ENCODE measurements around the gene LINC00237.

The LINC00237 gene

DNA sequence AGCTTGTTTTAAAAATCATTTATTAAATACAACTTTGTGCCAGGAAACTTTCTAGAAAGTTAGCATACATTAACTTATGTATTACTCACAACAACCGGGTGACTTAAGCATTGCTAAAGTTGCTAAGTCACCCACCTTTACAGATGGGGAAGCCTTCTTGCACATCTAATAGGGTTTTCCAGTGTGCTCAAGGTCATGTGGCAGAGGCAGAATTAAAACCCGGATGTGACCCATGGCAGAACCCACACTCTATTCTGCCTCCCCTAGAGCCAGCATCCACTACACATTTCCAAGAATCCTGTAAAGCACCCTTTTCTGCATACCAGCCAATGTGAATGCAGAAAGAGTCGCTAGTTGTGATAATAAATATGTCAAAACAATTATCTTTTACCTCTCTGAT lies 13.4 kb downstream of the LINC00237 start:
- DNase-seq = no peak

DNA sequence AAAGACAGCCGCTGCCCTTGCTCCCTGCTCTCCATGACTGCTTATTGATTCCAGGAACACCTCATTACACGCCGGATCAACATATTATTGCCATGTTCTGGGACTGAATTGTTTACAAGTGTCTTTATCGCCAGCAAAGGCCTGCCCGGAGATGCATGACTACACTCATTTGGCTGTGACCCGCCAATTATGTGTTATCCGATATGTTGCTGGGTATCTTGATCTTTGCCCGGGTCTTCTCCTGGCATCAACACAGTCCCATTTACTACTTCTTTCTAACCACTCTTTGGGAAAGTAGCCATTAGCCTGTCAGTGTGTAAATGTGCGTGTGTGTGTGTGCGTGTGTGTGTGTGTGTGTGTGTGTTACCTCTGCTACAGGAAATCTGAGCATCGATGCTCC lies 15.4 kb downstream of the LINC00237 start:
- DNase-seq = no peak

DNA sequence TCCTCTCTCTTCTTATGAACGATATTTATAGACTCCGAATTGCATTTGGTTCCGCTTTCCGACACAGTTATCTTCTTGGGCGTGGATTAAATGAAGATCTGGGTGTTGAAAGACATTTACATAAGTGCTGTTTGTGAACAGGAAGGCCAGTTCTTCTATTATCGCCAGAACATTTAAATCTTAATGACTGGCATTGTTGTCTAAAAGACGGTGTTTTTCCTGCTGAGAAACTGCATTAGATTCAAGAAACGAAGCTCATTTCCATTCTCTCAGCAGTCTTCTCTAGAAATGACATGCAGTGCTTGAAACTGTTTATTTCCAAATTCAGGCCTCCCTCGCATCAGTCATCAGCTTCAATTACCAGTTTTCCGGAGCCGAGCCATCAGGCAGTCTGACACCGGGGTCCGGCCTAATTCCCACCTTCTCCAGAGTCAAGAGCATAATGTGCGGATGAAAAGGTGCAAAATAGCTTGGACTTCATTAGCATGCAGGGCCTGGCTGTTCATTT lies 16.0 kb downstream of the LINC00237 start:
- DNase-seq = no peak

DNA sequence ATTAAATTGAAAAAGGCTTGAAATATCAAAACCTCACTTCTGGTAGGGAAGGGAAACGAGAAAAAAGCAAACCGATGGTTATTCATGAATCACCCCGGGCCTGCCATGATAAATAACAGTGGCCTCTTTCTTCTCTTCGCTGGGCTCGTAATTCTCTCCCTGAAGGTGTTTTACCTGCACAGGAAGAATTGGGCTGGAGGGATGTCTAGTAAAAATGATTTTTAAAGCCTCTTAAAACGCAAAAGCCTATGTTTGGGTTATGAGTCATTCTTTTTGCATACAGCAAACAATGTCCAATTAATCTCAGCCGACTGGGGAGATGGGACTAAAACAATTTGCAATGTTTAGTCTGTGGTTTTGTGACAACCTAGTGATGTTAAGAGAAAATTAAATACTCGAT lies 16.8 kb downstream of the LINC00237 start:
- no peak for DNase-seq

DNA sequence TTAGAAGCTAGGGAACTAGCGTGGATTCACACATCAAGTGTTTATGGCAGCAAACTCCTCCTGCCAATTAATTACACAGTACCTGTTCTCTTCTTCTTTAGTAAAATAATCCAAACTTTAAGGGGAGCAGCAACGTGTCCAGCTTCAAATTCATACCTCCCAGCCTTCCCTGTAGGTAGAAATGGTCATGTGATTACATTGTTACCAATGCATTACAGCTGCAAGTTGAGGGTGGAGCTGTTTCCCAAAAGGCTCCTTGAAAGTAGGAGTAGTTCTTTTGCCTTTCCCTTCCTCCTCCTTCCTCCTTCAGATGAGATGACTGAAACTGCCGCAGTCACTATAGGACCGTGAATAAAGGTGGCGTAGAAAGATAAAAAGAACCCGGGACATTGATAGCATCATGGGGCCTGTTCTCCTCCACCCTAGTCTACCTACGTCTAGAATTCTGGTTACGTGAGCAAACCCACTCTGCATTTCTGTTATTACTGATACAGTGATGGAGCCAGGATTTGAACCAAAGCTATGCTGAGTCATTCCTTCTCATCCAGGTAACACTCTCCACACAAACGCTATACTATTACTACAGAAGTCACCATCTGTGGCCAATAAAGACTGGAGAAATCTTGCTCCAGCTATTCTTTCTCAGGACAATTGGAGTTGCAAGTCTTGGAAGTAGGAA lies 18.2 kb downstream of the LINC00237 start:
- no peak for DNase-seq

GRCh38 chr20:21083825-21084325 lies 22.3 kb downstream of the LINC00237 start:
- no peak for DNase-seq

DNA sequence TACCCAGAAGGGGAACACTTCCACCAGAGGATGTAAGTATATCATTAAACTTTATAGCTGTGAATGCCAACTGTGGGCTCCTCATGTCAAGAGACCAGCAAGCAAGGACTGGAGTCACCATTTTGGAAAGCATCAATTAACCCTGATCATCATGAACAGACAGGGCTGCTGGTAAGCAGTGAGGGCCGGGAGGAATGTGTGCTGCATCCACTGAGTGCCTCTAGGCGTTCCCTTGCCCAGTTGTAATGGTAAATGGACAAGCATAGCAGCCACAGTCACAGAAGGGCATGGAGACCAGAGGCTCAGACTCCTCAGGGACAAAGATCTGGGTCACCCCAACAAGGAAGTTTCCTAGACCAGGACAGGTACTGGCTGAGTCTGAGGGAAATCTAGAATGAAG lies 23.6 kb downstream of the LINC00237 start:
- DNase-seq = no peak

DNA sequence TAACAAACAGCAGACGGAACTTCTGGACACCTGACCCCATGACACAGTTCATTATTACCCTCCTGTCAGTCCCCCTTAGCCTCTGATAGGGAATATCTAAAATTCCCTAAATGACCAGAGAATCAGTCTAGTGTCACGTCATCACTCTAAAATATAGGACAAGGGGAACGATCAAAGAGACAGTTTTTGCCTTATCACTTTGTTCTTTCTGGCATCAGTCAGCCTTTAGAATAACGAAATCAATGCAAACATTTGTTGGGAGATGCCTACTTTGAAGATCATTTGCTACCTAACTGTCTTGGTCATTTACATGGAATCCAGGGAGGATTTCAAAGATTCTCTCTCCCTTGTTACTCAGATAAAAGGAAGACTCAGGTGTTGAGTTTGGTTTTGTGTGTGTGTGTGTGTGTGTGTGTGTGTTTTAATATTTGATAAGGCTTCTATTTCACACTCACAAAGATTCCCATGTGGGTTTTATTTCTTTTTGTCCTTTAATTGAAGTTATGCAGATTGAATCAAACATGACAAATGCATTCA lies 28.3 kb downstream of the LINC00237 start:
- DNase-seq = no peak

- no peak for DNase-seq
Measured at GRCh38 chr20:21076073-21076472, 30.1 kb downstream of the LINC00237 start.

DNA sequence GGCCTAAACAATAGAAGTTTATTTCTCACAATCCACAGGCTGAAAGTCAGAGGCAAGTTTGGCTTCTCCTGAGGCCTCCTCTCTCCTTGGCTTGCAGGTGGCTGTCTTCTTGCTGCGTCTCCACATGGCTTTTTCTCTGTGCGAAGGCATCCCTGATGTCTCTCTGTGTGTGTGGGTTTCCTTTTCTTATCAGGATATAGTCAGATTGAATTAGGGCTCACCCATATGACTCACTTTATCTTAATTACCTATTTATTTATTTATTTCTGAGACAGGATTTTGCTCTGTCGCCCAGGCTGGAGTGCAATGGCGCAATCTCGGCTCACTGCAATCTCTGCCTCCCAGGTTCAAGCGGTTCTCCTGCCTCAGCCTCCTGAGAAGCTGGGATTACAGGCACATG lies 30.7 kb downstream of the LINC00237 start:
- DNase-seq = no peak

GRCh38 chr20:21074605-21075336 lies 31.4 kb downstream of the LINC00237 start:
- DNase-seq = no peak

DNA sequence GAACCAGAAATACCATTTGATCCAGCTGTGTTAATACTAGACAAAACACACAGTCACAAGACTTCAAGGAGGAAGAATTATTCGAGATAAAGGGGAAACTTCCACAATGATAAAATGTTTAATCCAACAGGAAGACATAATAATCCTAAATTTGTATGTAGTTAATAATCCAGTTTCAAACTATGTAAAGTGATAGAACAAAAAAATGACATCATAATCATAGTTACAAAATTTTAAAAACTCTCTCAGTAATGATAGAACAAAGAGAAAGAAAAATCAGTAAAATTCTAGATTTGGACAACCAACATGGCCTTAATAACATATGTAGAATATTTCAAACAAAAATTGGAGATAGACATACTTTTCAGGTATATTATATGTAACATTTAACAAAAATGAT lies 38.9 kb downstream of the LINC00237 start:
- no peak for DNase-seq

DNA sequence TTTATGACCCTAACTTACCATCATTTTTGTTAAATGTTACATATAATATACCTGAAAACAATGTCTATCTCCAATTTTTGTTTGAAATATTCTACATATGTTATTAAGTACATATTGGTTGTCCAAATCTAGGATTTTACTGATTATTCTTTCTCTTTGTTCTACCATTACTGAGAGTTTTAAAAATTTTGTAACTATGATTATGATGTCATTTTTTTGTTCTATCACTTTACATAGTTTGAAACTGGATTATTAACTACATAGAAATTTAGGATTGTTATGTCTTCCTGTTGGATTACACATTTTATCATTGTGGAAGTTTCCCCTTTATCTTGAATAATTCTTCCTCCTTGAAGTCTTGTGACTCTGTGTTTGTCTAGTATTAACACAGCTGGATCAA lies 41.2 kb downstream of the LINC00237 start:
- DNase-seq = no peak

GRCh38 chr20:21063276-21063675 lies 42.9 kb downstream of the LINC00237 start:
- DNase-seq = no peak

- DNase-seq = no peak
Measured at GRCh38 chr20:21053002-21053762, 53.0 kb downstream of the LINC00237 start.

- DNase-seq = no peak
Measured at GRCh38 chr20:21052686-21053001, 53.5 kb downstream of the LINC00237 start.

DNA sequence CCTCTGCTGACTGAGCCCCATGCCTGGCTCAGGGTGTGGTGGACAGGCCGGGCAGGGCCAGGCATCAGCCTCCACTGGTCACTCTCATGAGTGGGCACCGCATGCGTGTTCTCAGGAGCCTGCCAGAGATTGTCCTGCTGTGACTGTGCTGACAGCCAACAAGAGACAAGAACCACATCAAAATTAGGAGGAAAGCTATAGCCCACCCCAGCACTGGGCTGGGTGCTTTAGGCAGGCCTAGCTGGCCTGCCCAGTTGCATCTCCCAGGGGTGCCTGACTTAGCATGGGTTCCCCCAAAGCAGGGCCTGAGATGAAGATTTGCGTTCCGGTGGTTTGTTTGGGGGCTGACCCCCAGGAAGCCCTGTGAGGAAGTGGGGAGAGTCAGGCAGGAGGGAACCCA lies 53.9 kb downstream of the LINC00237 start:
- no peak for DNase-seq

GRCh38 chr20:21050710-21051109 lies 55.4 kb downstream of the LINC00237 start:
- DNase-seq = no peak

DNA sequence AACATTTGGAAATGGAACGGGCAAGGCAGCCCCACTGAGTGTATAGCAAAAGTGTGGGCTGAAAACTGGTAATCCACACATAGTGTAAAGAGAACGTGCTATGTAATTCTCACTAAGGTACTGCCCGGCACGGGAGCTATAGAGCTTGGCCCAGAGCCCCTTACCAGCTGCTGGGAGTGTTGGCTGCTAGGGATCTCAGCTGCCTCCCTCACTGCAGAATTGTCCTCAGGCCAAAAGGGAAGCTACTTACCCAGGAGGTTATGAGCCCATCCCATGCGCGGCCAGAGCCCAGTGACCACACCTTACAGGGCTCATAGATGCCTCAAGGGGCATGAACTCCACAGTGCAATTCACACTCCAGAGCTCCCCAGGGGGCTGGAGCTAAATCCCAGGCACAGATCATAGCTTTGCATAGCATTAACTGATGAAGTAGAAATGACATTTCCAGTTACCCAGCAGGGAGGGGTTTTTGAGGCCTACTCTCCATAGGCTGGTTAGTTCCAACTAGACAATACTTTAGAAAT lies 56.8 kb downstream of the LINC00237 start:
- no peak for DNase-seq

- peak; percentile 12 for DNase-seq
Measured at GRCh38 chr20:21048841-21049273, 57.3 kb downstream of the LINC00237 start.

- DNase-seq = no peak
Measured at GRCh38 chr20:21047981-21048380, 58.2 kb downstream of the LINC00237 start.

DNA sequence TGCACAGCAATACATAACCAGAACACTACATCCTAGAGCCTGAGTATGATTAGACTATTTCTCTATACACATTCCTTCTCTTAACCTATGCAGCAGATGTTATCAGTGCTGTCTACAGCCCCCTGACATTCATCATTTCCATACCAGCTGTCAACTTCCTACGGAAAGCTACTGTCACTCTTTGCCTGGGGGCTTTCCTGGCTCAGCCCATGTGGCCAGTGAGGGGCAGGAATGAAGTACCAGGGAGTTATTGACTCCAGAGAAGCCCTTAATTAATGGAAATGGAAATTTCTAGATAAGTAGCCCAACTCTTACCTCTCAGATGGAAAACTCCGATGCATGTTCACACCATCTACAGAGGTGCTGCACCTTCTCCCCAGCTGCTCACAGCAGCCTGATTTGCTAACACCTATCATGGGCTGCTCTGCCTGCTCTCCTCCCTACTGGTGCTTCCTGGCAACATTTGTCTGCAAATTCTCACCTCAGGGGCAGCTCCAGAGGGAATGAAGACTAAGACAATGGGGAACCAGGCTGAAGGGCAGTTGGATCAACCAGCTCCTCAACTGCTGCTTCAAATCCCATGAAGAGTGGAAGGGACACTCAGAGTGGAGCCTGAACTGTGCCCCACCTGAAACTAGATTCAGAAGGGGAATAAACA lies 59.6 kb downstream of the LINC00237 start:
- no peak for DNase-seq
